ENCODE data around the gene FANK1. TPM values are rescaled to one million over a fixed set of nuclear protein-coding genes. Genes with fewer than 3 reads are reported as not detected.
"Not testable (repeated sequence)": the region's sequence is repeated elsewhere in the genome, so short reads cannot be mapped to it uniquely, and the experiment has no call there.

The FANK1 gene
- total and polyA plus RNA-seq, 2 experiments from 2014 or later: 11.5 to 19.2 TPM

- Histone ChIP-seq H3K27ac (no peak overlapping the region), H3K9me3 (ENCODE audit: low read depth) (no peaks in the 10 kb centered on the region), H3K4me3 (no peak overlapping the region), H3K36me3 (no peaks in the 10 kb centered on the region), H3K27me3 (no peaks in the 10 kb centered on the region), H3K4me1 (ENCODE audit: low read depth) (no peaks in the 10 kb centered on the region)
- no peak for DNase-seq (ENCODE audit: low read depth in 1 of 2, low spot score in 1 of 2)
- no peak for TF ChIP-seq CTCF (IDR thresholded peaks at IDR 0.05; ENCODE audit: low read depth, low read length)
Observed at GRCh38 chr10:125916977-125917376, 20.6 kb downstream of the FANK1 start.

- not testable (repeated sequence) for H3K36me3 ChIP-seq; H3K27ac ChIP-seq; DNase-seq (ENCODE audit: low read depth in 1 of 2, low spot score in 1 of 2); H3K27me3 ChIP-seq; H3K9me3 ChIP-seq (ENCODE audit: low read depth); H3K4me1 ChIP-seq (ENCODE audit: low read depth); H3K4me3 ChIP-seq
Observed at GRCh38 chr10:125917704-125918361, 21.5 kb downstream of the FANK1 start.

- not testable (repeated sequence) for H3K36me3 ChIP-seq; H3K4me1 ChIP-seq (ENCODE audit: low read depth); H3K9me3 ChIP-seq (ENCODE audit: low read depth); H3K27me3 ChIP-seq; DNase-seq (ENCODE audit: low read depth in 1 of 2, low spot score in 1 of 2); H3K27ac ChIP-seq; H3K4me3 ChIP-seq
Observed at GRCh38 chr10:125921643-125922306, 25.4 kb downstream of the FANK1 start.

GRCh38 chr10:125925262-125925834 lies 29.0 kb downstream of the FANK1 start:
- no peaks in the 10 kb centered on the region for H3K4me1 ChIP-seq (ENCODE audit: low read depth)
- no peak overlapping the region for H3K27ac ChIP-seq
- no peak for DNase-seq (ENCODE audit: low read depth in 1 of 2, low spot score in 1 of 2)
- H3K4me3 ChIP-seq: no peak overlapping the region
- no peaks in the 10 kb centered on the region for H3K27me3 ChIP-seq
- H3K9me3 ChIP-seq (ENCODE audit: low read depth): no peaks in the 10 kb centered on the region
- H3K36me3 ChIP-seq: no peaks in the 10 kb centered on the region
- TF ChIP-seq CTCF (IDR thresholded peaks at IDR 0.05; ENCODE audit: low read depth, low read length): no peak

- no peaks in the 10 kb centered on the region for H3K27me3 ChIP-seq
- H3K36me3 ChIP-seq: no peaks in the 10 kb centered on the region
- no peaks in the 10 kb centered on the region for H3K9me3 ChIP-seq (ENCODE audit: low read depth)
- DNase-seq (ENCODE audit: low read depth in 1 of 2, low spot score in 1 of 2): no peak
- no peak overlapping the region for H3K27ac ChIP-seq
- no peak overlapping the region for H3K4me3 ChIP-seq
- TF ChIP-seq CTCF (IDR thresholded peaks at IDR 0.05; ENCODE audit: low read depth, low read length): no peak
- H3K4me1 ChIP-seq (ENCODE audit: low read depth): no peaks in the 10 kb centered on the region
Observed at GRCh38 chr10:125926247-125926646, 29.9 kb downstream of the FANK1 start.

- H3K27ac ChIP-seq; DNase-seq (ENCODE audit: low read depth in 1 of 2, low spot score in 1 of 2); H3K9me3 ChIP-seq (ENCODE audit: low read depth); H3K27me3 ChIP-seq; H3K4me1 ChIP-seq (ENCODE audit: low read depth); H3K36me3 ChIP-seq; H3K4me3 ChIP-seq: not testable (repeated sequence)
Observed at GRCh38 chr10:125927265-125927664, 30.9 kb downstream of the FANK1 start.

- Histone ChIP-seq H3K27ac (no peak overlapping the region), H3K4me1 (ENCODE audit: low read depth) (no peaks in the 10 kb centered on the region), H3K36me3 (no peaks in the 10 kb centered on the region), H3K27me3 (no peaks in the 10 kb centered on the region), H3K9me3 (ENCODE audit: low read depth) (no peaks in the 10 kb centered on the region), H3K4me3 (no peak overlapping the region)
- no peak for TF ChIP-seq CTCF (IDR thresholded peaks at IDR 0.05; ENCODE audit: low read depth, low read length)
- DNase-seq (ENCODE audit: low read depth in 1 of 2, low spot score in 1 of 2): no peak
Observed at GRCh38 chr10:125928928-125929585, 32.7 kb downstream of the FANK1 start.

Measured in cardiac muscle cell (in vitro differentiated cells and primary cell).